HG02938 (cell line): ENCODE results near the gene HCN4.

Experiments
- ATAC-seq: cut with Tn5 transposase; IDR thresholded peaks from one replicate; pipeline ENCODE4 v1.9.1; 2021; ENCODE audit warnings: mild to moderate bottlenecking, moderate library complexity; ENCODE audit not compliant: unreplicated experiment

HCN4 gene

GRCh38 chr15:73328149-73328820 is 40.5 kb downstream of the HCN4 start:
- no peak for ATAC-seq

- ATAC-seq: no peak
These were observed 42.6 kb downstream of the HCN4 start for GRCh38 chr15:73326157-73326556.

GRCh38 chr15:73325191-73325861 is 43.4 kb downstream of the HCN4 start:
- no peak for ATAC-seq

GRCh38 chr15:73324496-73325170 is 44.1 kb downstream of the HCN4 start:
- no peak for ATAC-seq

- no peak for ATAC-seq
These were observed 44.8 kb downstream of the HCN4 start for GRCh38 chr15:73323956-73324355.

GRCh38 chr15:73323374-73323955 is 45.3 kb downstream of the HCN4 start:
- ATAC-seq: no peak

- ATAC-seq: no peak
These were observed 45.9 kb downstream of the HCN4 start for GRCh38 chr15:73322665-73323373.

GRCh38 chr15:73321496-73322450 is 47.0 kb downstream of the HCN4 start:
- ATAC-seq: no peak

- ATAC-seq: no peak
These were observed 48.1 kb downstream of the HCN4 start for GRCh38 chr15:73320619-73321180.

- ATAC-seq: no peak
These were observed 49.1 kb downstream of the HCN4 start for GRCh38 chr15:73319460-73320245.

GRCh38 chr15:73318463-73319351 is 50.1 kb downstream of the HCN4 start:
- no peak for ATAC-seq

- no peak for ATAC-seq
These were observed 50.9 kb downstream of the HCN4 start for GRCh38 chr15:73317651-73318462.

GRCh38 chr15:73313861-73314260 is 54.9 kb downstream of the HCN4 start:
- ATAC-seq: no peak

- ATAC-seq: no peak
These were observed 60.5 kb downstream of the HCN4 start for GRCh38 chr15:73308305-73308704.

GRCh38 chr15:73305331-73306211 is 63.2 kb downstream of the HCN4 start:
- no peak for ATAC-seq

GRCh38 chr15:73303636-73304035 is 65.1 kb downstream of the HCN4 start:
- ATAC-seq: no peak
